GM23338 (cell line): ENCODE results near the gene TDO2. TPM values are rescaled to one million over a fixed set of nuclear protein-coding genes. Genes with fewer than 3 reads are reported as not detected.

Source experiments
- ATAC-seq: fragments of 200-7000 bp; cut with Tn5 transposase; 3 replicates; pipeline ENCODE4 v1.9.1; 2020
- DNase-seq: peaks from one replicate; pipeline ENCODE4 v3.0.0-alpha.2; 2015; ENCODE audit warnings: low spot score
- H2AFZ ChIP-seq: fragments of 200-600 bp; sonication (generic); 2 replicates; pipeline ENCODE4 v1.8.0; 2016; ENCODE audit warnings: antibody characterized with exemption, mild to moderate bottlenecking, moderate library complexity
- H3F3A ChIP-seq: fragments of 200-600 bp; sonication (generic); replicated peaks from 2 replicates; pipeline ENCODE4 v1.8.0; 2017; ENCODE audit warnings: antibody characterized with exemption, mixed run types, low read depth
- H3K27ac ChIP-seq: fragments of 200-600 bp; sonication (generic); 2 replicates; pipeline ENCODE4 v1.6.1; 2016; ENCODE audit warnings: low read depth
- H3K27me3 ChIP-seq: fragments of 200-600 bp; sonication (generic); 2 replicates; pipeline ENCODE4 v1.8.0; 2016; ENCODE audit warnings: mild to moderate bottlenecking, mixed run types, moderate library complexity; ENCODE audit not compliant: insufficient read depth
- H3K36me3 ChIP-seq: fragments of 200-600 bp; sonication (generic); 2 replicates; pipeline ENCODE4 v1.8.0; 2016; ENCODE audit warnings: mild to moderate bottlenecking; ENCODE audit not compliant: insufficient read depth
- H3K4me1 ChIP-seq: fragments of 200-600 bp; sonication (generic); 2 replicates; pipeline ENCODE4 v1.8.0; 2016; ENCODE audit warnings: mild to moderate bottlenecking, moderate library complexity; ENCODE audit not compliant: insufficient read depth
- H3K4me2 ChIP-seq: fragments of 200-600 bp; sonication (generic); 2 replicates; pipeline ENCODE4 v1.7.1; 2017; ENCODE audit warnings: mixed run types
- H3K4me3 ChIP-seq: fragments of 200-600 bp; sonication (generic); 2 replicates; pipeline ENCODE4 v1.6.1; 2016; ENCODE audit warnings: mixed run types
- H3K79me2 ChIP-seq: fragments of 200-600 bp; sonication (generic); replicated peaks from 2 replicates; pipeline ENCODE4 v1.8.0; 2017; ENCODE audit warnings: mild to moderate bottlenecking; ENCODE audit not compliant: insufficient read depth
- H3K9me2 ChIP-seq: fragments of 200-600 bp; sonication (generic); 2 replicates; pipeline ENCODE4 v1.8.0; 2017; ENCODE audit not compliant: insufficient read depth
- H4K20me1 ChIP-seq: fragments of 200-600 bp; sonication (generic); replicated peaks from 2 replicates; pipeline ENCODE4 v1.8.0; 2017; ENCODE audit warnings: mild to moderate bottlenecking; ENCODE audit not compliant: insufficient read depth
- H3K27ac Mint-ChIP-seq: 2 replicates; pipeline ENCODE4 v1.8.0; 2020; ENCODE audit warnings: inconsistent platforms, mild to moderate bottlenecking, moderate library complexity, mixed read lengths
- H3K27me3 Mint-ChIP-seq: 3 replicates; pipeline ENCODE4 v1.8.0; 2022; ENCODE audit warnings: low read depth, mild to moderate bottlenecking, moderate library complexity, mixed read lengths, inconsistent platforms; ENCODE audit not compliant: insufficient read depth, poor library complexity
- H3K36me3 Mint-ChIP-seq: 3 replicates; pipeline ENCODE4 v1.8.0; 2021; ENCODE audit warnings: low read depth, mild to moderate bottlenecking, inconsistent platforms, moderate library complexity, mixed read lengths
- H3K4me1 Mint-ChIP-seq: 3 replicates; pipeline ENCODE4 v1.8.0; 2020; ENCODE audit warnings: mild to moderate bottlenecking, inconsistent platforms, mixed read lengths
- H3K4me3 Mint-ChIP-seq: 3 replicates; pipeline ENCODE4 v1.8.0; 2021; ENCODE audit warnings: moderate library complexity, mild to moderate bottlenecking, inconsistent platforms, mixed read lengths
- H3K9me3 Mint-ChIP-seq: 3 replicates; pipeline ENCODE4 v1.8.0; 2020; ENCODE audit warnings: moderate library complexity, mild to moderate bottlenecking, inconsistent platforms, mixed read lengths
- ETS1 ChIP-seq: IDR thresholded peaks from 2 replicates; pipeline ENCODE4 v1.6.1; 2016; ENCODE audit warnings: antibody characterized with exemption
- EZH2 ChIP-seq: fragments of 200-600 bp; sonication (generic); IDR thresholded peaks from one replicate; pipeline ENCODE4 v1.8.0; 2017; ENCODE audit warnings: antibody characterized with exemption, mild to moderate bottlenecking, low read depth; ENCODE audit not compliant: unreplicated experiment
- JUNB ChIP-seq: IDR thresholded peaks from one replicate; pipeline ENCODE4 v1.6.1; 2016; ENCODE audit warnings: antibody characterized with exemption; ENCODE audit not compliant: unreplicated experiment
- POLR2AphosphoS5 ChIP-seq: IDR thresholded peaks from 2 replicates; pipeline ENCODE4 v1.6.1; 2016; ENCODE audit warnings: antibody characterized with exemption, low read depth
- STAT1 ChIP-seq: IDR thresholded peaks from one replicate; pipeline ENCODE4 v1.6.1; 2016; ENCODE audit warnings: antibody characterized with exemption; ENCODE audit not compliant: unreplicated experiment
- ZNF331 ChIP-seq: fragments of 250-450 bp; sonication (Bioruptor Pico); IDR thresholded peaks from 2 replicates; pipeline ENCODE4 v1.5.0; 2020; ENCODE audit warnings: low read depth, mild to moderate bottlenecking, moderate library complexity
- ZNF462 ChIP-seq: fragments of 250-450 bp; sonication (Bioruptor Pico); IDR thresholded peaks from 2 replicates; pipeline ENCODE4 v1.5.0; 2020; ENCODE audit warnings: mild to moderate bottlenecking, moderate library complexity
- polyA plus RNA-seq: library from polyadenylated mRNA; unstranded; fragments of >200 nt; fragmentation: Nextera tagmentation; extraction: Ambion mirVana; gene quantifications from 2 replicates; pipeline ENCODE4 v1.2.1, GENCODE V29; 2016
- total RNA-seq: library from RNA; depleted of rRNA; stranded (reverse); fragments of >200 nt; shearing (Covaris generic); gene quantifications from 2 replicates; pipeline ENCODE4 v1.2.3, GENCODE V29; 2014
- TF ChIP-seq, protein P1 (sequence below): IDR thresholded peaks from one replicate; pipeline ENCODE4 v1.6.1; 2018; ENCODE audit warnings: antibody characterized with exemption; ENCODE audit not compliant: unreplicated experiment

Gene TDO2
- total and polyA plus RNA-seq, 2 experiments from 2014 or later = 0.10 TPM; not detected in 1

- Mint-ChIP-seq H3K4me1 (peaks cover 6% of the 10 kb centered on the region; the same call in 1 of the 3 replicates), H3K27me3 (no peaks in the 10 kb centered on the region), H3K4me3 (no peak overlapping the region), H3K27ac (peak overlapping the region; percentile 16; the same call in 1 of the 2 replicates), H3K36me3 (peaks cover 10% of the 10 kb centered on the region; the same call in 2 of the 3 replicates), H3K9me3 (peaks cover 13% of the 10 kb centered on the region)
- no peaks in the 10 kb centered on the region for H4K20me1 ChIP-seq
- no peaks in the 10 kb centered on the region for H3F3A ChIP-seq
- H2AFZ ChIP-seq = peak overlapping the region; percentile 91
- DNase-seq (no peak), ATAC-seq (no peak; the same call in 2 of the 3 replicates)
- no peaks in the 10 kb centered on the region for H3K79me2 ChIP-seq
- H3K27me3 ChIP-seq = no peaks in the 10 kb centered on the region
- H3K4me2 ChIP-seq = no peak overlapping the region
- no peak overlapping the region for H3K4me3 ChIP-seq
- 0 out of 2 replicates have a peak, but pooled peaks cover 5% of the 10 kb centered on the region for H3K9me2 ChIP-seq
- H3K36me3 ChIP-seq = no peaks in the 10 kb centered on the region
- no peak overlapping the region for H3K27ac ChIP-seq
- no peaks in the 10 kb centered on the region for H3K4me1 ChIP-seq
- TF ChIP-seq ETS1 (no peak), EZH2 (no peak)
Observed at GRCh38 chr4:155854582-155855226, 48.8 kb upstream of the TDO2 start.

- H3K36me3 Mint-ChIP-seq = no peaks in the 10 kb centered on the region
- peaks cover 6% of the 10 kb centered on the region; the same call in 1 of the 3 replicates for H3K4me1 Mint-ChIP-seq
- 0 out of 2 replicates have a peak, but pooled peaks cover 5% of the 10 kb centered on the region for H3K9me2 ChIP-seq
- no peak for TF ChIP-seq JUNB
- no peak for TF ChIP-seq STAT1
- no peak for TF ChIP-seq ZNF462 (CRISPR knock-in tag)
- TF ChIP-seq ZNF331 = no peak
- no peak for TF ChIP-seq POLR2AphosphoS5
- TF ChIP-seq ETS1 = no peak
- no peak for TF ChIP-seq EZH2
- TF ChIP-seq, protein P1, sequence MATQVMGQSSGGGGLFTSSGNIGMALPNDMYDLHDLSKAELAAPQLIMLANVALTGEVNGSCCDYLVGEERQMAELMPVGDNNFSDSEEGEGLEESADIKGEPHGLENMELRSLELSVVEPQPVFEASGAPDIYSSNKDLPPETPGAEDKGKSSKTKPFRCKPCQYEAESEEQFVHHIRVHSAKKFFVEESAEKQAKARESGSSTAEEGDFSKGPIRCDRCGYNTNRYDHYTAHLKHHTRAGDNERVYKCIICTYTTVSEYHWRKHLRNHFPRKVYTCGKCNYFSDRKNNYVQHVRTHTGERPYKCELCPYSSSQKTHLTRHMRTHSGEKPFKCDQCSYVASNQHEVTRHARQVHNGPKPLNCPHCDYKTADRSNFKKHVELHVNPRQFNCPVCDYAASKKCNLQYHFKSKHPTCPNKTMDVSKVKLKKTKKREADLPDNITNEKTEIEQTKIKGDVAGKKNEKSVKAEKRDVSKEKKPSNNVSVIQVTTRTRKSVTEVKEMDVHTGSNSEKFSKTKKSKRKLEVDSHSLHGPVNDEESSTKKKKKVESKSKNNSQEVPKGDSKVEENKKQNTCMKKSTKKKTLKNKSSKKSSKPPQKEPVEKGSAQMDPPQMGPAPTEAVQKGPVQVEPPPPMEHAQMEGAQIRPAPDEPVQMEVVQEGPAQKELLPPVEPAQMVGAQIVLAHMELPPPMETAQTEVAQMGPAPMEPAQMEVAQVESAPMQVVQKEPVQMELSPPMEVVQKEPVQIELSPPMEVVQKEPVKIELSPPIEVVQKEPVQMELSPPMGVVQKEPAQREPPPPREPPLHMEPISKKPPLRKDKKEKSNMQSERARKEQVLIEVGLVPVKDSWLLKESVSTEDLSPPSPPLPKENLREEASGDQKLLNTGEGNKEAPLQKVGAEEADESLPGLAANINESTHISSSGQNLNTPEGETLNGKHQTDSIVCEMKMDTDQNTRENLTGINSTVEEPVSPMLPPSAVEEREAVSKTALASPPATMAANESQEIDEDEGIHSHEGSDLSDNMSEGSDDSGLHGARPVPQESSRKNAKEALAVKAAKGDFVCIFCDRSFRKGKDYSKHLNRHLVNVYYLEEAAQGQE = no peak
Observed at GRCh38 chr4:155855897-155856296, 47.6 kb upstream of the TDO2 start.

More at GRCh38 chr4:155855897-155856296, 47.6 kb upstream of the TDO2 start:
- DNase-seq (no peak), ATAC-seq (no peak)
- Histone ChIP-seq H3K4me1 (no peaks in the 10 kb centered on the region), H3F3A (no peaks in the 10 kb centered on the region), H4K20me1 (no peaks in the 10 kb centered on the region), H3K36me3 (no peaks in the 10 kb centered on the region), H3K27me3 (no peaks in the 10 kb centered on the region), H3K4me2 (no peak overlapping the region), H3K79me2 (no peaks in the 10 kb centered on the region), H2AFZ (no peak overlapping the region), H3K27ac (no peak overlapping the region), H3K4me3 (no peak overlapping the region)
- Mint-ChIP-seq H3K27me3 (no peaks in the 10 kb centered on the region), H3K9me3 (peaks cover 4% of the 10 kb centered on the region; the same call in 1 of the 3 replicates), H3K27ac (no peak overlapping the region), H3K4me3 (no peak overlapping the region)
